ENCODE measurements around the gene CSNK1A1L. TPM values are rescaled to one million over a fixed set of nuclear protein-coding genes. Genes with fewer than 3 reads are reported as not detected.

The CSNK1A1L gene
- total and polyA plus RNA-seq, 2 of the 8 experiments (the other 6 are each of a cell fraction or from before 2014, with no cell fraction given) = not detected

- TF ChIP-seq SUZ12 (IDR thresholded peaks at IDR 0.05; ENCODE audit: low read length) (no peak), CREB1 (IDR thresholded peaks at IDR 0.05) (no peak), EZH2 (IDR thresholded peaks at IDR 0.05; ENCODE audit: low read depth, low read length, severe bottlenecking) (no peak), KDM1A (IDR thresholded peaks at IDR 0.05; ENCODE audit: borderline replicate concordance, low read length) (no peak), FOSL1 (IDR thresholded peaks at IDR 0.05; ENCODE audit: insufficient read depth, low read depth, low read length) (no peak), SP1 (IDR thresholded peaks at IDR 0.05; ENCODE audit: low read depth, low read length) (no peak)
These were observed 28.6 kb downstream of the CSNK1A1L start (continued) for GRCh38 chr13:37076818-37077217.

Data from H1 (cell line).